ENCODE data around the gene PHF5A. TPM values are rescaled to one million over a fixed set of nuclear protein-coding genes. Genes with fewer than 3 reads are reported as not detected.

Gene PHF5A
- total and polyA plus RNA-seq, 10 of the 15 experiments (the other 5 are each of a cell fraction or from before 2014, with no cell fraction given), result 40.5 to 115 (median 79.2) TPM

- TF ChIP-seq, protein P1, sequence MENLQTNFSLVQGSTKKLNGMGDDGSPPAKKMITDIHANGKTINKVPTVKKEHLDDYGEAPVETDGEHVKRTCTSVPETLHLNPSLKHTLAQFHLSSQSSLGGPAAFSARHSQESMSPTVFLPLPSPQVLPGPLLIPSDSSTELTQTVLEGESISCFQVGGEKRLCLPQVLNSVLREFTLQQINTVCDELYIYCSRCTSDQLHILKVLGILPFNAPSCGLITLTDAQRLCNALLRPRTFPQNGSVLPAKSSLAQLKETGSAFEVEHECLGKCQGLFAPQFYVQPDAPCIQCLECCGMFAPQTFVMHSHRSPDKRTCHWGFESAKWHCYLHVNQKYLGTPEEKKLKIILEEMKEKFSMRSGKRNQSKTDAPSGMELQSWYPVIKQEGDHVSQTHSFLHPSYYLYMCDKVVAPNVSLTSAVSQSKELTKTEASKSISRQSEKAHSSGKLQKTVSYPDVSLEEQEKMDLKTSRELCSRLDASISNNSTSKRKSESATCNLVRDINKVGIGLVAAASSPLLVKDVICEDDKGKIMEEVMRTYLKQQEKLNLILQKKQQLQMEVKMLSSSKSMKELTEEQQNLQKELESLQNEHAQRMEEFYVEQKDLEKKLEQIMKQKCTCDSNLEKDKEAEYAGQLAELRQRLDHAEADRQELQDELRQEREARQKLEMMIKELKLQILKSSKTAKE (IDR thresholded peaks at IDR 0.05; ENCODE audit: low read depth, poor library complexity, severe bottlenecking), result peak; percentile 43
- no peak for TF ChIP-seq NR2C1 (IDR thresholded peaks at IDR 0.05)
- TF ChIP-seq MEF2A (IDR thresholded peaks at IDR 0.05; ENCODE audit: insufficient read depth, low read depth, low read length), result peak; percentile 94
- TF ChIP-seq, protein P2, sequence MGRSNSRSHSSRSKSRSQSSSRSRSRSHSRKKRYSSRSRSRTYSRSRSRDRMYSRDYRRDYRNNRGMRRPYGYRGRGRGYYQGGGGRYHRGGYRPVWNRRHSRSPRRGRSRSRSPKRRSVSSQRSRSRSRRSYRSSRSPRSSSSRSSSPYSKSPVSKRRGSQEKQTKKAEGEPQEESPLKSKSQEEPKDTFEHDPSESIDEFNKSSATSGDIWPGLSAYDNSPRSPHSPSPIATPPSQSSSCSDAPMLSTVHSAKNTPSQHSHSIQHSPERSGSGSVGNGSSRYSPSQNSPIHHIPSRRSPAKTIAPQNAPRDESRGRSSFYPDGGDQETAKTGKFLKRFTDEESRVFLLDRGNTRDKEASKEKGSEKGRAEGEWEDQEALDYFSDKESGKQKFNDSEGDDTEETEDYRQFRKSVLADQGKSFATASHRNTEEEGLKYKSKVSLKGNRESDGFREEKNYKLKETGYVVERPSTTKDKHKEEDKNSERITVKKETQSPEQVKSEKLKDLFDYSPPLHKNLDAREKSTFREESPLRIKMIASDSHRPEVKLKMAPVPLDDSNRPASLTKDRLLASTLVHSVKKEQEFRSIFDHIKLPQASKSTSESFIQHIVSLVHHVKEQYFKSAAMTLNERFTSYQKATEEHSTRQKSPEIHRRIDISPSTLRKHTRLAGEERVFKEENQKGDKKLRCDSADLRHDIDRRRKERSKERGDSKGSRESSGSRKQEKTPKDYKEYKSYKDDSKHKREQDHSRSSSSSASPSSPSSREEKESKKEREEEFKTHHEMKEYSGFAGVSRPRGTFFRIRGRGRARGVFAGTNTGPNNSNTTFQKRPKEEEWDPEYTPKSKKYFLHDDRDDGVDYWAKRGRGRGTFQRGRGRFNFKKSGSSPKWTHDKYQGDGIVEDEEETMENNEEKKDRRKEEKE (IDR thresholded peaks at IDR 0.05), result no peak
- no peak for TF ChIP-seq USF1 (IDR thresholded peaks at IDR 0.05; ENCODE audit: borderline replicate concordance, extremely low read length, insufficient read depth, low read depth, low read length)
- TF ChIP-seq BRCA1 (IDR thresholded peaks at IDR 0.05; ENCODE audit: low read depth, low read length), result peak; percentile 25; the same call in 1 of the 2 replicates
- no peak for TF ChIP-seq IRF4 (IDR thresholded peaks at IDR 0.05; ENCODE audit: low read depth, low read length)
- TF ChIP-seq TAF1 (IDR thresholded peaks at IDR 0.05; ENCODE audit: borderline replicate concordance, low read depth, low read length), result peak; percentile 77
- TF ChIP-seq SUZ12 (IDR thresholded peaks at IDR 0.05; ENCODE audit: unreplicated experiment), result no peak
- peak; percentile 96 for TF ChIP-seq IKZF1 (conservative IDR thresholded peaks at IDR 0.05)
- no peak for TF ChIP-seq LARP7 (IDR thresholded peaks at IDR 0.05)
- no peak for TF ChIP-seq YBX1 (IDR thresholded peaks at IDR 0.05)
- TF ChIP-seq, protein P3, sequence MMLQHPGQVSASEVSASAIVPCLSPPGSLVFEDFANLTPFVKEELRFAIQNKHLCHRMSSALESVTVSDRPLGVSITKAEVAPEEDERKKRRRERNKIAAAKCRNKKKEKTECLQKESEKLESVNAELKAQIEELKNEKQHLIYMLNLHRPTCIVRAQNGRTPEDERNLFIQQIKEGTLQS (IDR thresholded peaks at IDR 0.05; ENCODE audit: borderline replicate concordance, extremely low read depth, low read depth, low read length), result no peak
- peak; percentile 68; the same call in 1 of the 2 replicates for TF ChIP-seq MXI1 (IDR thresholded peaks at IDR 0.05; ENCODE audit: low read depth, low read length)
- peak; percentile 23 for TF ChIP-seq RELA (IDR thresholded peaks at IDR 0.05; ENCODE audit: borderline replicate concordance, partially characterized antibody)
- TF ChIP-seq RFX5 (IDR thresholded peaks at IDR 0.05; ENCODE audit: low read depth, low read length), result peak; percentile 98
- peak; percentile 62 for TF ChIP-seq E2F8 (IDR thresholded peaks at IDR 0.05; ENCODE audit: low read depth, partially characterized antibody)
- TF ChIP-seq NFYA (IDR thresholded peaks at IDR 0.05; ENCODE audit: borderline replicate concordance, low read depth, low read length), result peak; percentile 14; the same call in 1 of the 2 replicates
- TF ChIP-seq SP1 (IDR thresholded peaks at IDR 0.05; ENCODE audit: low read depth, low read length), result peak; percentile 73
- no peak; a peak in 1 of 4 replicates for TF ChIP-seq CEBPB (IDR thresholded peaks at IDR 0.05; ENCODE audit: borderline replicate concordance in 1 of 2, low read depth in 2 of 2, low read length in 2 of 2)
- TF ChIP-seq SREBF2 (IDR thresholded peaks at IDR 0.05; ENCODE audit: low read length), result no peak
Observed at GRCh38 chr22:41448189-41448808, 20.2 kb downstream of the PHF5A start (continued).
